ENCODE data around the gene TMEM233.

DNA sequence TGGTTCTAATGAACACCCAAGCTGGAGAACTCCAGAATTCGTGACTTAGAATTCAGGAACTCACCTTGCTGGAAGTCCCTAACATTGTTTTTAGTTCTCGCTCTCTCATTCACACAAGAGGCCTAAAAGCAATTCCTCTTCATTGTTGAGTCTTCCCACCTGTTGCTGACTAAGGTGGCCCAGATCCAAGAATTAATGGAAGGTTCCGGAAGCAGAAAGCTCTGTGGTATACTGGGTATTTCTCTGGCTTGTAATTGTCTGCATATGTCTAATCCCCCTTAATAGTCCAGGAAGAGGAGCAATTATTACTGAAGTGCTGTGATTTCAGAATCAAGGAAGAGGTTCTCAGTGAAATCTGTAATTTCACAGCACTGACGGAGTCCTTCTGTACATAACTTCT is 31.4 kb downstream of the TMEM233 start:
- TF ChIP-seq, protein P1, sequence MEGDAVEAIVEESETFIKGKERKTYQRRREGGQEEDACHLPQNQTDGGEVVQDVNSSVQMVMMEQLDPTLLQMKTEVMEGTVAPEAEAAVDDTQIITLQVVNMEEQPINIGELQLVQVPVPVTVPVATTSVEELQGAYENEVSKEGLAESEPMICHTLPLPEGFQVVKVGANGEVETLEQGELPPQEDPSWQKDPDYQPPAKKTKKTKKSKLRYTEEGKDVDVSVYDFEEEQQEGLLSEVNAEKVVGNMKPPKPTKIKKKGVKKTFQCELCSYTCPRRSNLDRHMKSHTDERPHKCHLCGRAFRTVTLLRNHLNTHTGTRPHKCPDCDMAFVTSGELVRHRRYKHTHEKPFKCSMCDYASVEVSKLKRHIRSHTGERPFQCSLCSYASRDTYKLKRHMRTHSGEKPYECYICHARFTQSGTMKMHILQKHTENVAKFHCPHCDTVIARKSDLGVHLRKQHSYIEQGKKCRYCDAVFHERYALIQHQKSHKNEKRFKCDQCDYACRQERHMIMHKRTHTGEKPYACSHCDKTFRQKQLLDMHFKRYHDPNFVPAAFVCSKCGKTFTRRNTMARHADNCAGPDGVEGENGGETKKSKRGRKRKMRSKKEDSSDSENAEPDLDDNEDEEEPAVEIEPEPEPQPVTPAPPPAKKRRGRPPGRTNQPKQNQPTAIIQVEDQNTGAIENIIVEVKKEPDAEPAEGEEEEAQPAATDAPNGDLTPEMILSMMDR (IDR thresholded peaks at IDR 0.05 in 2 of 3, conservative IDR thresholded peaks at IDR 0.05 in 1 of 3; ENCODE audit: control insufficient read depth in 2 of 3, extremely low read depth in 1 of 3, insufficient read depth in 1 of 3, low read depth in 3 of 3, low read length in 3 of 3): no peak
- TF ChIP-seq HDAC2 (IDR thresholded peaks at IDR 0.05) (no peak), RCOR1 (conservative IDR thresholded peaks at IDR 0.05; ENCODE audit: low read depth, low read length) (no peak), RAD21 (IDR thresholded peaks at IDR 0.05; ENCODE audit: insufficient read depth, low read depth, low read length) (no peak), RAD51 (IDR thresholded peaks at IDR 0.05) (no peak), ESRRA (IDR thresholded peaks at IDR 0.05; ENCODE audit: low read length) (no peak), FOXM1 (IDR thresholded peaks at IDR 0.05; ENCODE audit: low read depth, low read length) (no peak)
- TF ChIP-seq, protein P2, sequence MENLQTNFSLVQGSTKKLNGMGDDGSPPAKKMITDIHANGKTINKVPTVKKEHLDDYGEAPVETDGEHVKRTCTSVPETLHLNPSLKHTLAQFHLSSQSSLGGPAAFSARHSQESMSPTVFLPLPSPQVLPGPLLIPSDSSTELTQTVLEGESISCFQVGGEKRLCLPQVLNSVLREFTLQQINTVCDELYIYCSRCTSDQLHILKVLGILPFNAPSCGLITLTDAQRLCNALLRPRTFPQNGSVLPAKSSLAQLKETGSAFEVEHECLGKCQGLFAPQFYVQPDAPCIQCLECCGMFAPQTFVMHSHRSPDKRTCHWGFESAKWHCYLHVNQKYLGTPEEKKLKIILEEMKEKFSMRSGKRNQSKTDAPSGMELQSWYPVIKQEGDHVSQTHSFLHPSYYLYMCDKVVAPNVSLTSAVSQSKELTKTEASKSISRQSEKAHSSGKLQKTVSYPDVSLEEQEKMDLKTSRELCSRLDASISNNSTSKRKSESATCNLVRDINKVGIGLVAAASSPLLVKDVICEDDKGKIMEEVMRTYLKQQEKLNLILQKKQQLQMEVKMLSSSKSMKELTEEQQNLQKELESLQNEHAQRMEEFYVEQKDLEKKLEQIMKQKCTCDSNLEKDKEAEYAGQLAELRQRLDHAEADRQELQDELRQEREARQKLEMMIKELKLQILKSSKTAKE (IDR thresholded peaks at IDR 0.05; ENCODE audit: low read depth, poor library complexity, severe bottlenecking): no peak
- TF ChIP-seq, protein P3, sequence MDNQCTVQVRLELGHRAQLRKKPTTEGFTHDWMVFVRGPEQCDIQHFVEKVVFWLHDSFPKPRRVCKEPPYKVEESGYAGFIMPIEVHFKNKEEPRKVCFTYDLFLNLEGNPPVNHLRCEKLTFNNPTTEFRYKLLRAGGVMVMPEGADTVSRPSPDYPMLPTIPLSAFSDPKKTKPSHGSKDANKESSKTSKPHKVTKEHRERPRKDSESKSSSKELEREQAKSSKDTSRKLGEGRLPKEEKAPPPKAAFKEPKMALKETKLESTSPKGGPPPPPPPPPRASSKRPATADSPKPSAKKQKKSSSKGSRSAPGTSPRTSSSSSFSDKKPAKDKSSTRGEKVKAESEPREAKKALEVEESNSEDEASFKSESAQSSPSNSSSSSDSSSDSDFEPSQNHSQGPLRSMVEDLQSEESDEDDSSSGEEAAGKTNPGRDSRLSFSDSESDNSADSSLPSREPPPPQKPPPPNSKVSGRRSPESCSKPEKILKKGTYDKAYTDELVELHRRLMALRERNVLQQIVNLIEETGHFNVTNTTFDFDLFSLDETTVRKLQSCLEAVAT (IDR thresholded peaks at IDR 0.05): no peak
- TF ChIP-seq, protein P4, sequence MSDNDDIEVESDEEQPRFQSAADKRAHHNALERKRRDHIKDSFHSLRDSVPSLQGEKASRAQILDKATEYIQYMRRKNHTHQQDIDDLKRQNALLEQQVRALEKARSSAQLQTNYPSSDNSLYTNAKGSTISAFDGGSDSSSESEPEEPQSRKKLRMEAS (IDR thresholded peaks at IDR 0.05; ENCODE audit: low read depth, low read length): no peak

Data from GM12878 (cell line).